GM18505 (cell line): ENCODE results near the gene SLC25A44.

Experiments used
- ATAC-seq: cut with Tn5 transposase; IDR thresholded peaks from one replicate; pipeline ENCODE4 v1.9.1; 2021; ENCODE audit not compliant: unreplicated experiment
- POLR2A ChIP-seq: IDR thresholded peaks from 4 replicates; pipeline ENCODE4 v1.6.1; 2011; ENCODE audit warnings: borderline replicate concordance; ENCODE audit not compliant: insufficient read depth, insufficient read length; ENCODE audit errors: extremely low read depth

SLC25A44 gene

DNA sequence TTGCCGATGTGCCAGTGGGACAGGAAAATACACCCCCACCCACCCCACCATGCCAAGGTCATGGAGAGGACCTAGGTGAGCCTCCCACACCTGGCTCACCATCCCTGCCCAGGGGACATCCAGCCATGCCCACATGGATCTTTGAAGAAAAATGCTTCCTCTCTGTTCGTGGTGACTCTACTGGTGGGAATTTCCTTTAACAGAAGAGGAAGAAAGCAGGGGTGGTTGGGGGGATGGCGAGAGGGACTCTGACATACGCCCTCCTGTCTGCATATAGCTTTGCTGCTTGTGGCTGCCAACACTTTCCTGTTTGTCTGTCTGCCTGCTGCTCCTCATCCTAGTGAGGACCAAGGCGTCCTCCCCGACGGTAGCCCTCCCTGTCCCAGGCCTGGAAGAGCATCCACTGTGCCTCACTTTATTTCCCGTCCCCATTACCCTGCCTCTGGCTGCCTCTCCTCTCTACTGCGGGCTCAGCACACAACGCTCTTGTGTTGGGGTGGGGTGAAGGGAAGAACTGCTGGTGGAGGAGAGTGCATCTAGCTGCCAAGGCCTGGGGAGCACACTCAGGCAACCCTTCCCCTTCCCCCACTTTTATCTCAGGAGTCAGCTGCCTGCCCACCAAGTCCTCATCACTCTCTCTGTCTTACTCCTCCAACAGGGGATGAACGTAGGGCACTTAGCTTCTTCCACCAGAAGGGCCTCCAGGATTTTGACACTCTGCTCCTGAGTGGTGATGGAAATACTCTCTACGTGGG lies 38.0 kb upstream of the SLC25A44 start:
- no peak for TF ChIP-seq POLR2A
- ATAC-seq = no peak

DNA sequence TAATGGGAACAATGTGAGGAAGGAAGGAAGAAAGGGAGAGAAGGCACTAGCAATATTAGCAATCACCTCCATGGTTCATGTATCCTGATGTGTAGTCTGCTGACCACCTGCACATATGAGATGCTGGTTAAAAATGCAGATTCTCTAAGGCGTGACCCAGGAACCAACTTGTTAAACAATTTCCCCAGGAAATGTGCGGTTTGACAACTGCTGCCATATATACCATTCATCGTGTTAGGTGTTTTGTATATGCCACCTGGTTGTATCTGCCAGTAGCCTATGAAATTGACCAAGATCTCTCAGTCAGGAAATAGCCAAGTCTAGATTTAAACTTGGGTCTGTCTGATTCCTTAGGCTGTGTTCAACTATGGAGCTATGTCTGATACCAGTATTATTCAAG lies 36.4 kb upstream of the SLC25A44 start:
- no peak for TF ChIP-seq POLR2A
- no peak for ATAC-seq

DNA sequence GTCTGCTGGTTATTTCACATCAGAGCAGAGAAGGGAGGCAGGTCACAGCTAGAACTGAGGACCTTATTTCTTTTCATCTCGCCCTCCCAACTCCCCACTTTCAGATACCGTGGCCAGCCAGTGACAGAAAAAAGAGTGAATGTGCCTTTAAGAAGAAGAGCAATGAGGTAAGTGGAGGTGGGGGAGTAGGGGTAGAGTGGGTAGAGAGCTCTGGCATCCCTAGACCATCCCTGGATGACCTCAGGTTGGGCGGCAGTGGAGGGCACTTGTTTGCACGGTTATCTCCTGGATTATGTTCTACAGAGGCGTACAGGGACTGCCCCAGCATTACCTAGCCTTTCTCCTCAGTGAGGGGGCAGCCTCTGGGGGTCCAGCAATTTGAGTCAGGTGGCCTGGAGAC lies 35.9 kb upstream of the SLC25A44 start:
- no peak for ATAC-seq
- TF ChIP-seq POLR2A = no peak

DNA sequence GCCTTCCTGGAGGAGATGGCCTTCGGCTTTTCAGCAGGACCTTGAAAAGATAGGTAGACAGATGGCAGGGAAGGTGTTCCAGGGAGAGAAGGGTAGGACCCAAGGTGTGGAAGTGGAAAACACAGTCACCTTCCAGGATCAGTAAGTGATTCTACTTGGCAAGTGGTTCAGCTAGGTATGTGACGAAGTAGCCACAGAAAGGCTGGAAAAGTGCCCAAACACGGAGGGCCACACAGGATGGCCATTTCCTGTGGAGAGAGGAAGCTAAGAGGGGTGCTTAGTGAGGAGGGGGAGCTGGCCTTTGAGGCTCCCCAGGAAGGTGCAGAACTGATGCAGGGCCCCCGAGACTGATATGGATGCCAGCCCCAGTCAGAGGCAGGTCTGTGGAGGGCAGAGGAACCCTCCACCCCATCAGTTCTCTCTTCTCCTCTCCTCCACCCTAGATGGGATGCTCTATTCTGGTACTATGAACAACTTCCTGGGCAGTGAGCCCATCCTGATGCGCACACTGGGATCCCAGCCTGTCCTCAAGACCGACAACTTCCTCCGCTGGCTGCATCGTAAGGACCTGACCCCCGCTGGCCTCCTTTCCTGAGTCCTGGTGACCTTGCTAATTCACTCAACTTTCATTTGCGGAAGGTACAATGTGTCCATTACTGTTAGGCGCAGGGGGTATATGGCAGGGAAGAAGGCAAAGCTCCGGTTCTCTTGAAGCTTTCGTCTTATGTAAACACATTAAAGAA lies 33.7 kb upstream of the SLC25A44 start:
- no peak for ATAC-seq

DNA sequence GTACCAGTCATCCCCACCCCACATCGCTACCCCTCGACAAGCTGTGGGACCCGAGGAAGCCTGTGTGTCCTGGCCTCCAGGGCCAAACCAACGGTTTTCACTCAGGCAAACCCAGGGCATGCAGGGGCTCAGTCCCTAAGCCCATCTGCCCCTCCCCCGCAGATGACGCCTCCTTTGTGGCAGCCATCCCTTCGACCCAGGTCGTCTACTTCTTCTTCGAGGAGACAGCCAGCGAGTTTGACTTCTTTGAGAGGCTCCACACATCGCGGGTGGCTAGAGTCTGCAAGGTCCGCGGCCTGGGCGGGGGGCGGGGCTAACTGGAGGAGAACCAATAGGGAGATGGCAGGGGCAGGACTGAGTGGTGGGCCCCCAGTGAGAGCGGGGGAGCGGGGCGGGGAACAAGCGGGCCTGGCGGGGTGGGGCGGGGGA lies 33.1 kb upstream of the SLC25A44 start:
- no peak for ATAC-seq
- TF ChIP-seq POLR2A = no peak

More for the DNA sequence above, 33.7 kb upstream of the SLC25A44 start:
- no peak for TF ChIP-seq POLR2A

DNA sequence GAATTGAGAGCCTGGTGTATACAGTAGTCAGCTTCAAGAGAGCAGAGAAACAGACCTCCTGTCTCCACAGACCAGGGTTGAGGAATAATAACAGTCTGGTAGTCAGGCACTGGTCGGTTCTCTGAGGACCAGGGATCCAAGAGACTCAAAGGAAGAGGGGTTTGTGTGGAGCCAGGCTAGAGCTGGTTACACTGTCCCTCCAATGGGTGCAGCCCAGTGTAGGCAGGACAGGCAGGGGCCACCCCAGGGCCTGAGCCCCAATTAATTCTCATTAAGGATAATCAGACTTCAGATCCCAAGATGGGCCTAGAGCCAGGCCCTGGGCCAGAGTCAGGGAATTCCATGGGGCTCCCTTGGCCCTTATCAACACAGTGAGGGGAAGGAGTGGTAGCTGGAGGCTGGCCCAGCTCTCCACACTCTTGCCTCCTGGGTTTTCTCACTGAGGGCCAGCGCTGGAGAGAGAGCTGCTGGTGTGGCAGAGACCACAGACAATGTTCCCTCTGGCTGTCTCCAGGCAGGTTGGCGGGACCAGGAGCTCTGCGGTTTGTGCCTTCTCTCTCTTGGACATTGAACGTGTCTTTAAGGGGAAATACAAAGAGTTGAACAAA lies 31.4 kb upstream of the SLC25A44 start:
- TF ChIP-seq POLR2A = no peak
- no peak for ATAC-seq

DNA sequence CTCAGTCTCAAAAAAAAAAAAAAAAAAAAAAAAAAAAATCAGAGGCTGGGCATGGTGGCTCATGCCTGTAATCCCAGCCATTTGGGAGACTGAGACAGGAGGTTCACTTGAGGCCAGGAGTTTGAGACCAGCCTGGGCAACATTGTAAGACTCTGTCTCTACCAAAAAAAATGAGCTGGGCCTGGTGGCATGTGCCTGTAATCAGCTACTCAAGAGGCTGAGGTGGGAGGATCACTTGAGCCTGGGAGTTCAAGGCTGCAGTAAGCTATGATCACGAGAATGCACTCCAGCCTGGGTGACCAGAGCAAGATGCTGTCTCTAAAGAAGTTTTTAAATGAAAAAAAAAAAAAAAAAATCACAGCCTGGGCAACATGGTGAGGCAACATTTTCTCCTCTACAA lies 30.2 kb upstream of the SLC25A44 start:
- no peak for ATAC-seq
- no peak for TF ChIP-seq POLR2A

DNA sequence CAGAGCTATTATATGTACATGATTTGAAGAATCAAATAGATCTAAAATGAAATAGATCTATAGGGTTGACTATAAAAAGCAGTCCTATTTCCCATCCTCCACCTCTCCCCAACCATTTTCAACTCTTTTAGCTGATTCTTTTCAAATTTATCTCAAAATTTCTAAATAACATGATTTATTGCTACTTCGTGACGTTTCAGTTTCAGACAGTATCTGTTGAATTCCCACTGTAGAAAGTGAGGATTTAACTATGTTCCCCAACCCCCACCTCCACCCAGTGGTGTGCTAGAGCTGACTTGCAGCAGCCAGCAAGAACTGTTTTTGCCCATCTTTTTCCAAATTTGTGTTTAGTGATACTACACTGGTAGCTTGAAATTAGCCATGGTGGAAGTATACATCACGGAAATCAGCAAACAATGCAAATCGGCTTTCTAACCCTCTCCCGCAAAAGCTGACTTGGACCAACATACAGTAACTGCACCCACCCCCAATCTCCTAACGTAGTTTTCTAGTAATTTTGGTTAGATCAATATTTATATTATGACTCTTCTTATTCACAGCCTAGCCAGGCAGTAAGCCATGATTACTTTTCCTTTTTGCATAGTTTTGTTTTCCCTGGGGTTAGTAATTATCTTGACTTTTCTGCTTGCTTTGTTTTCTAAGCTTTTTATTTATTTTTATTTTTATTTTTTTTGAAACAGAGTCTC lies 29.6 kb upstream of the SLC25A44 start:
- ATAC-seq = no peak
- no peak for TF ChIP-seq POLR2A

DNA sequence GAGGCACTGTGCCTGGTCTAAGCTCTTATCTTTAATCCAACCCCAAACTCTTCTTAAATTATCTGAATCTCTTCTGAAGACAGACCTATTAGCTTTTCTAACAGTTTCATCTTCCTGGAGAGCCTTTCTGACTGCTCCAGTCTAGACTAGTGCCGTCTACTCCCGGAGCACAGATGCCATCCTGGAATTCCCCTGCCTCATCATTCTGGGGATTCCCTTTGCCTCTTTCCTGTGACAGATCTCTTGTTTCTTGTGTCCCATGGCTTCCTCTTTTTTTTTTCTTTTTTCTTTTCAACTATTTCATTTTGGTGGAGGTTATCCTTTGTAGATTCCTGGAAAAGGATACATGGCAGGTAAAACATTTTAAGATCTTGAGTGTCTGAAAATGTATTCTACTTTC lies 28.8 kb upstream of the SLC25A44 start:
- no peak for TF ChIP-seq POLR2A
- ATAC-seq = no peak

DNA sequence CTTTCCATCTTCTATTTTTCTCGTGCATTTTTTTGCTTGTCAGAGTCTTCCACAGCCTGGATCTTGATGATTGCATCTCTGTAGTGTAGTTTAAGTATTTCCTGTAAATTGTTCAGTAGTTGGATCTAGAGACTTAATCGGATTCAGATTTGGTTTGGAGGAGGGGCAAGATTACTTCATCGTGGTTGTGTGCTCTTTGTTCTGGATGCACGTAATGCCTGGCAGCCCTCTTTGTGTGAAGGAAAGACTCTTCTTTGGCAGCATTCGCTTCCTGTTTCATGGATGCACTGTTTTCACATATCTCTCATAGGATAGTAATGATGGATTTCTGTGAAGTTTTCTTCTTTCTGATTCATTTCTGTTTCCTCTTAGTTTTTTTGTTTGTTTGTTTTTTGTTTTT lies 26.4 kb upstream of the SLC25A44 start:
- no peak for TF ChIP-seq POLR2A
- ATAC-seq = no peak

DNA sequence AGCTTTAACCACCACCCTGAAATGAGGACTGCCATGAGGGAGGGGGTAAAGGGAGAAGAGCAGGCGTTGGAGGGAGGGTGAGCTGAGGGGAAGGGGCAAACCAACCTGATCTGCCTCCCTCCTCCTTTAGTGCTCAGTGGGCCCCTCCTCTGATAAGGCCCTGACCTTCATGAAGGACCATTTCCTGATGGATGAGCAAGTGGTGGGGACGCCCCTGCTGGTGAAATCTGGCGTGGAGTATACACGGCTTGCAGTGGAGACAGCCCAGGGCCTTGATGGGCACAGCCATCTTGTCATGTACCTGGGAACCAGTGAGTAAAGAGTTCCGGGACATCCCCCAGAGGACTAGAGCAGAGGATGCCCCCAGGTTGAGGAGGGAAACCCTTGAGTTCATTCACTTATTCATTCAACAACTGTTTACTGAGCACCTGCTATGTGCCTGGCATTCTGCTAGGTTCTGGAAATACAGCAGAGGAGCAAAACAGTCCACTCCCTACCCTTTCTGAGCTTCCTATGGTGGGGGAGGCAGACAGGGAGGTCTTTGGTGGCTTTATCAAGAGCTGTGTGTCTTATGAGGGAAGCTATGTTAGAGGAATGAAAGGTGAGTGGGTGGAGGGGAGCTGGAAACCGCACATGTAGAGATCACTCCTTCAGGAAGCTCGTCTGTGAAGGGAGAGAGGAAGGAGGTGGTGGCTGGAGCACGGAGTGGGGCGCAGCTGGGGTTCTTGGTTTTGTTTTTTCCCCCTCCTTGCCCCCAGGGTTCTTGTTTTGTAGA lies 21.0 kb upstream of the SLC25A44 start:
- no peak for ATAC-seq
- TF ChIP-seq POLR2A = no peak

DNA sequence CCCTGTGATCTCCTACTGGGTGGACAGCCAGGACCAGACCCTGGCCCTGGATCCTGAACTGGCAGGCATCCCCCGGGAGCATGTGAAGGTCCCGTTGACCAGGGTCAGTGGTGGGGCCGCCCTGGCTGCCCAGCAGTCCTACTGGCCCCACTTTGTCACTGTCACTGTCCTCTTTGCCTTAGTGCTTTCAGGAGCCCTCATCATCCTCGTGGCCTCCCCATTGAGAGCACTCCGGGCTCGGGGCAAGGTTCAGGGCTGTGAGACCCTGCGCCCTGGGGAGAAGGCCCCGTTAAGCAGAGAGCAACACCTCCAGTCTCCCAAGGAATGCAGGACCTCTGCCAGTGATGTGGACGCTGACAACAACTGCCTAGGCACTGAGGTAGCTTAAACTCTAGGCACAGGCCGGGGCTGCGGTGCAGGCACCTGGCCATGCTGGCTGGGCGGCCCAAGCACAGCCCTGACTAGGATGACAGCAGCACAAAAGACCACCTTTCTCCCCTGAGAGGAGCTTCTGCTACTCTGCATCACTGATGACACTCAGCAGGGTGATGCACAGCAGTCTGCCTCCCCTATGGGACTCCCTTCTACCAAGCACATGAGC lies 17.2 kb upstream of the SLC25A44 start:
- no peak for ATAC-seq
- no peak for TF ChIP-seq POLR2A
